GM19324 (cell line): ENCODE results near the gene MGAT4B.

ENCODE experiments used
- ATAC-seq: cut with Tn5 transposase; IDR thresholded peaks from one replicate; pipeline ENCODE4 v1.9.1; 2021; ENCODE audit warnings: mild to moderate bottlenecking, moderate library complexity; ENCODE audit not compliant: unreplicated experiment, low FRiP score

Gene MGAT4B

GRCh38 chr5:179812997-179813607, 6.4 kb upstream of the MGAT4B start:
- ATAC-seq, result no peak

- ATAC-seq, result no peak
Observed at GRCh38 chr5:179812135-179812825, 5.6 kb upstream of the MGAT4B start.

GRCh38 chr5:179805529-179806249, 977 bp downstream of the MGAT4B start:
- peak; percentile 18 for ATAC-seq

GRCh38 chr5:179805070-179805528, 1.6 kb downstream of the MGAT4B start:
- ATAC-seq, result no peak

GRCh38 chr5:179804555-179804947, 2.1 kb downstream of the MGAT4B start:
- ATAC-seq, result no peak

GRCh38 chr5:179803651-179804554, 2.8 kb downstream of the MGAT4B start:
- no peak for ATAC-seq

GRCh38 chr5:179802950-179803562, 3.6 kb downstream of the MGAT4B start:
- ATAC-seq, result no peak

GRCh38 chr5:179802207-179802883, 4.3 kb downstream of the MGAT4B start:
- ATAC-seq, result no peak

GRCh38 chr5:179801304-179802206, 5.1 kb downstream of the MGAT4B start:
- no peak for ATAC-seq

GRCh38 chr5:179800696-179801201, 5.9 kb downstream of the MGAT4B start:
- no peak for ATAC-seq

- ATAC-seq, result no peak
Observed at GRCh38 chr5:179800071-179800695, 6.5 kb downstream of the MGAT4B start.

- ATAC-seq, result no peak
Observed at GRCh38 chr5:179799644-179799973, 7.1 kb downstream of the MGAT4B start.

GRCh38 chr5:179798771-179799643, 7.7 kb downstream of the MGAT4B start:
- ATAC-seq, result no peak

GRCh38 chr5:179798144-179798770, 8.4 kb downstream of the MGAT4B start:
- ATAC-seq, result no peak

GRCh38 chr5:179797741-179798140, 8.9 kb downstream of the MGAT4B start:
- no peak for ATAC-seq

- no peak for ATAC-seq
Observed at GRCh38 chr5:179796877-179797608, 9.6 kb downstream of the MGAT4B start.
